ENCODE results near the gene WIPF3. TPM values are rescaled to one million over a fixed set of nuclear protein-coding genes. Genes with fewer than 3 reads are reported as not detected.

The WIPF3 gene
- total and polyA plus RNA-seq, 2 experiments from 2014 or later = not detected

DNA sequence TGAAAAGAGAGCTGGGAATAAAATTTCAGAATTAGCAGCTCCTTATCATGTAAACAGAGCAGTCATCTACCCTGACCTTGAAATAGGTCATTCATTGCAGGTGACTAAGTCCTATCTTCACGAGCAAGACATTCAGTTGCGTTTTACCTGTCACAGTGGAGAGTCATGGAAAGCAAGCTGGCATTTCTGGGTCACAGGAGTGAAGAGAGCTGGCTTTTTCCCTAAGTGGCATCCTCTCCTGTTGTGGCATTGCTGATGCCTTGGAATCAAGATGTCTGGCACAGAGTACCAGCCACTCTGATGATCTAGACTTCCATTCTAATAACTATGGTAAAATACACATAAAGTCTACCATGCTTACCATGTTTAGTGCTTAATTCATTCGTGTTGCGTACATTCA is 112.5 kb downstream of the WIPF3 start:
- in situ Hi-C loops (cut with MboI) = loop anchor here (10.0 kb wide), 1 partner anchor 274 kb away; no protein-coding TSS in a partner anchor
- Histone ChIP-seq H4K20me1 (ENCODE audit: insufficient read depth) (no peaks in the 10 kb centered on the region), H3K79me2 (ENCODE audit: insufficient read depth) (no peaks in the 10 kb centered on the region), H3K9ac (no peak overlapping the region), H3K4me2 (ENCODE audit: unreplicated experiment) (no peak overlapping the region), H3K36me3 (ENCODE audit: low read depth) (peaks cover 27% of the 10 kb centered on the region; the same call in 1 of the 2 replicates), H3K27ac (no peak overlapping the region), H3K4me3 (no peak overlapping the region), H2AFZ (no peak overlapping the region), H3F3A (ENCODE audit: insufficient read depth) (no peaks in the 10 kb centered on the region), H3K9me3 (ENCODE audit: low read depth) (no peaks in the 10 kb centered on the region), H3K4me1 (ENCODE audit: insufficient read depth) (no peaks in the 10 kb centered on the region), H3K9me2 (ENCODE audit: insufficient read depth) (no peaks in the 10 kb centered on the region), H3K27me3 (replicated peaks; ENCODE audit: insufficient read depth) (no peaks in the 10 kb centered on the region)
- WGBS, 2 experiments (ENCODE audit: low coverage in 1 of 2, low lambda C conversion rate in 2 of 2, missing lambda C conversion rate in 2 of 2) = 82 to 86% methylated on average over 4 of the region's 4 CpGs
- TF ChIP-seq EZH2phosphoT487 (IDR thresholded peaks at IDR 0.05; ENCODE audit: insufficient read depth, low read depth) (no peak), EZH2 (IDR thresholded peaks at IDR 0.05; ENCODE audit: insufficient read depth, poor library complexity, severe bottlenecking) (no peak)
- DNase-seq = no peak

DNA sequence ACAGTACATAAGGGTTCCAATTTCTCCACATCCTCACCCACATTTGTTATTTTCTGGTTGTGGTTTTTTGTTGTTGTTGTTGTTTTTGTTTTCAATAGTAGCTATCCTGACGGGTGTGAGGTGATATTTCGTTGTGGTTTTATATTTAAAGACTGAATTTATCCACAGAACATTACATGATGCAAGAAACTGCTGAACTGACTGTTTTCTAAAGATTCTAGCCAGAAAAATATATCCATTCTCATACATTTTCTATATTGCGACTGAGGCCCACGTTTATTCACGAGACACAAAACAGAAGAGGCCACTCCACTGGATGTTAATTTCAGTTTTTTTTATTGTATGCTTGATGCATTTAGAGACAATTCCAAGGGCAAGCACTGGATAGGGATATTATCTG is 113.5 kb downstream of the WIPF3 start:
- Histone ChIP-seq H3K9ac (no peak overlapping the region), H3K4me3 (no peak overlapping the region), H3K27ac (no peak overlapping the region), H3K9me2 (ENCODE audit: insufficient read depth) (no peaks in the 10 kb centered on the region), H4K20me1 (ENCODE audit: insufficient read depth) (no peaks in the 10 kb centered on the region), H3K27me3 (replicated peaks; ENCODE audit: insufficient read depth) (no peaks in the 10 kb centered on the region), H3K79me2 (ENCODE audit: insufficient read depth) (no peaks in the 10 kb centered on the region), H3K4me1 (ENCODE audit: insufficient read depth) (no peaks in the 10 kb centered on the region), H3K4me2 (ENCODE audit: unreplicated experiment) (no peak overlapping the region), H3F3A (ENCODE audit: insufficient read depth) (no peaks in the 10 kb centered on the region), H3K36me3 (ENCODE audit: low read depth) (peaks cover 27% of the 10 kb centered on the region; the same call in 1 of the 2 replicates), H3K9me3 (ENCODE audit: low read depth) (no peaks in the 10 kb centered on the region), H2AFZ (no peak overlapping the region)
- DNase-seq = no peak
- 97 to 98% methylated on average over 5 of the region's 5 CpGs for WGBS, 2 experiments (ENCODE audit: low coverage in 1 of 2, low lambda C conversion rate in 2 of 2, missing lambda C conversion rate in 2 of 2)
- TF ChIP-seq EZH2 (IDR thresholded peaks at IDR 0.05; ENCODE audit: insufficient read depth, poor library complexity, severe bottlenecking) (no peak), EZH2phosphoT487 (IDR thresholded peaks at IDR 0.05; ENCODE audit: insufficient read depth, low read depth) (no peak)
- in situ Hi-C loops (cut with MboI) = loop anchor here (10.0 kb wide), 1 partner anchor 275 kb away; no protein-coding TSS in a partner anchor

DNA sequence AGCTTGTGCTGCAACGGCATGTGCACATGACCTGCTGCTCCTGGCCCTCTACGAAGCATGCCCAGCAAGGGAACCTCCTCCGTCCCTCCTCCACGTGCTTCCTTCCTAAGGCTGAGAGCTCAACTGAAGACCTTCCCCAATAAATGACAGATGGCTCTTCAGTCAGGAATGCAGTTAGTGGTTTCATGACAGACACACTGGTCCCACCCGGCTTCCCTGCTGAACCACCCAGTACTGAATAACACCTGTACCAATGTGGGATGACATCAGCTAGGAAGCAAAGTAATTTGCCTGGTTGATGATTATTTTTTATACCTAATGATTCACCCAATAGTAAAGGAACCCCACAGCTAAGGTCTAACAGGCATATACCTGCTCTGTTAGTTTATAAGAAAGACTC is 114.2 kb downstream of the WIPF3 start:
- in situ Hi-C loops (cut with MboI) = no loop called here
- H4K20me1 ChIP-seq (ENCODE audit: insufficient read depth) = no peaks in the 10 kb centered on the region
- no peaks in the 10 kb centered on the region for H3K9me3 ChIP-seq (ENCODE audit: low read depth)
- no peak overlapping the region for H3K4me2 ChIP-seq (ENCODE audit: unreplicated experiment)
- TF ChIP-seq EZH2phosphoT487 (IDR thresholded peaks at IDR 0.05; ENCODE audit: insufficient read depth, low read depth) (no peak), EZH2 (IDR thresholded peaks at IDR 0.05; ENCODE audit: insufficient read depth, poor library complexity, severe bottlenecking) (no peak)
- H3F3A ChIP-seq (ENCODE audit: insufficient read depth) = no peaks in the 10 kb centered on the region
- H3K79me2 ChIP-seq (ENCODE audit: insufficient read depth) = no peaks in the 10 kb centered on the region
- no peaks in the 10 kb centered on the region for H3K9me2 ChIP-seq (ENCODE audit: insufficient read depth)
- H3K9ac ChIP-seq = no peak overlapping the region
- no peak overlapping the region for H3K4me3 ChIP-seq
- peaks cover 27% of the 10 kb centered on the region; the same call in 1 of the 2 replicates for H3K36me3 ChIP-seq (ENCODE audit: low read depth)
- 74 to 75% methylated on average over 5 of the region's 5 CpGs for WGBS, 2 experiments (ENCODE audit: low coverage in 1 of 2, low lambda C conversion rate in 2 of 2, missing lambda C conversion rate in 2 of 2)
- H3K27me3 ChIP-seq (replicated peaks; ENCODE audit: insufficient read depth) = no peaks in the 10 kb centered on the region
- no peak for DNase-seq
- H3K4me1 ChIP-seq (ENCODE audit: insufficient read depth) = no peaks in the 10 kb centered on the region
- no peak overlapping the region for H3K27ac ChIP-seq
- H2AFZ ChIP-seq = no peak overlapping the region

DNA sequence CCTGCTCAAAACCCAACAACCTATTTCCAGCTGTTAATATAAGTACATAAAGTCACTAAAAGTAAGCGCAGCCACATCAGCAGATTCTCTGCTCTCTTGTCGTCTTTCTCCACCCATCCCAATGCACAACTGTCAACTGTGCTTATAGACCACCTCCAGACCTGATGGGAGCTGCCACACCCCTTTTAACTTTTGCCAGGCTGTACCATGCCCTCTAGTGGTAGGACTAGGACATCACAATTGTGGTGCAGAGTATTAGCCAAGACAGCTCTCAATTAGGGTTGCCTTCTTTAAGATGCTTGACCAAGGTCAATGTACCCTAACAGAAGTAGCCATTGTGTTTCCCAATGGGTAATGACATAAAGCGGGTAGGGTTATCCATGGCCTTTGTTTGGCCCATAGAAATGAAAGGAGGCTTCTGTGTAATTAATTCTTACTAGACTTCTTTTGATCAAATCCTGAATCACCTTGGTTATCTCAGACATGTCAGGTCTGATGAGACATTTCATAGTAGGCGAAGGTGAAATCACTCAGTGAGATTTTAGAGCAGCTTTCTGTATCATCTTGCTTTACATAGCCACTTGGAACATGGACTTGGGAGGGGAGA is 115.2 kb downstream of the WIPF3 start:
- H3K9me2 ChIP-seq (ENCODE audit: insufficient read depth) = no peaks in the 10 kb centered on the region
- TF ChIP-seq EZH2phosphoT487 (IDR thresholded peaks at IDR 0.05; ENCODE audit: insufficient read depth, low read depth) (no peak), EZH2 (IDR thresholded peaks at IDR 0.05; ENCODE audit: insufficient read depth, poor library complexity, severe bottlenecking) (no peak)
- WGBS, 2 experiments (ENCODE audit: low coverage in 1 of 2, low lambda C conversion rate in 2 of 2, missing lambda C conversion rate in 2 of 2) = 42 to 45% methylated on average over 4 of the region's 4 CpGs
- no peaks in the 10 kb centered on the region for H3K4me1 ChIP-seq (ENCODE audit: insufficient read depth)
- no peaks in the 10 kb centered on the region for H3K9me3 ChIP-seq (ENCODE audit: low read depth)
- H3K27me3 ChIP-seq (replicated peaks; ENCODE audit: insufficient read depth) = no peaks in the 10 kb centered on the region
- no peaks in the 10 kb centered on the region for H3K79me2 ChIP-seq (ENCODE audit: insufficient read depth)
- H3K9ac ChIP-seq = no peak overlapping the region
- no peak overlapping the region for H3K27ac ChIP-seq
- no peak overlapping the region for H3K4me2 ChIP-seq (ENCODE audit: unreplicated experiment)
- no peaks in the 10 kb centered on the region for H3F3A ChIP-seq (ENCODE audit: insufficient read depth)
- in situ Hi-C loops (cut with MboI) = no loop called here
- H4K20me1 ChIP-seq (ENCODE audit: insufficient read depth) = no peaks in the 10 kb centered on the region
- DNase-seq = peak; percentile 67
- no peak overlapping the region for H2AFZ ChIP-seq
- H3K4me3 ChIP-seq = no peak overlapping the region
- peaks cover 32% of the 10 kb centered on the region; the same call in 1 of the 2 replicates for H3K36me3 ChIP-seq (ENCODE audit: low read depth)

Data from GM23248 (cell line).